KMS-11 (cell line): ENCODE measurements around the gene C10orf95.

Source experiments
- H2AFZ ChIP-seq: fragments of 200-600 bp; sonication (generic); 2 replicates; pipeline ENCODE4 v1.6.1; 2016; ENCODE audit warnings: antibody characterized with exemption, mixed run types, low read depth
- H3K27ac ChIP-seq: fragments of 200-600 bp; sonication (generic); 2 replicates; pipeline ENCODE4 v1.6.1; 2016; ENCODE audit warnings: mild to moderate bottlenecking, mixed run types
- H3K27me3 ChIP-seq: fragments of 200-600 bp; sonication (generic); 2 replicates; pipeline ENCODE4 v1.6.1; 2017; ENCODE audit warnings: mild to moderate bottlenecking, low read depth, mixed run types, moderate library complexity; ENCODE audit not compliant: insufficient read depth
- H3K36me3 ChIP-seq: fragments of 200-600 bp; sonication (generic); 2 replicates; pipeline ENCODE4 v1.6.1; 2017; ENCODE audit warnings: mild to moderate bottlenecking, mixed run types; ENCODE audit not compliant: insufficient read depth
- H3K4me1 ChIP-seq: fragments of 200-600 bp; sonication (generic); 2 replicates; pipeline ENCODE4 v1.6.1; 2016; ENCODE audit warnings: mild to moderate bottlenecking, low read depth, mixed run types; ENCODE audit not compliant: poor library complexity, severe bottlenecking
- H3K4me2 ChIP-seq: fragments of 200-600 bp; sonication (generic); 2 replicates; pipeline ENCODE4 v1.7.0; 2016; ENCODE audit warnings: mild to moderate bottlenecking, mixed run types
- H3K4me3 ChIP-seq: fragments of 200-600 bp; sonication (generic); IDR thresholded peaks from 2 replicates; pipeline ENCODE4 v1.6.1; 2017; ENCODE audit warnings: low read depth, low read length, mixed read lengths; ENCODE audit not compliant: insufficient read depth
- H3K79me2 ChIP-seq: fragments of 200-600 bp; sonication (generic); 2 replicates; pipeline ENCODE4 v1.6.1; 2016; ENCODE audit warnings: low read depth, mixed run types; ENCODE audit not compliant: insufficient read depth
- H3K9ac ChIP-seq: fragments of 200-600 bp; sonication (generic); 2 replicates; pipeline ENCODE4 v1.6.1; 2016; ENCODE audit warnings: mild to moderate bottlenecking, mixed run types
- H4K20me1 ChIP-seq: fragments of 200-600 bp; sonication (generic); 2 replicates; pipeline ENCODE4 v1.6.1; 2016; ENCODE audit warnings: mild to moderate bottlenecking, mixed run types; ENCODE audit not compliant: insufficient read depth
- CTCF ChIP-seq: fragments of 200-600 bp; sonication (generic); conservative IDR thresholded peaks from 2 replicates; pipeline ENCODE4 v1.6.1; 2017; ENCODE audit warnings: low read depth, mild to moderate bottlenecking, antibody characterized with exemption, low read length, moderate library complexity, mixed read lengths

C10orf95 gene

GRCh38 chr10:102432162-102432950 is 19.0 kb downstream of the C10orf95 start, which contains the start of gene CUEDC2:
TSS of gene CUEDC2 (minus strand) at chr10:102432574. CDS start at chr10:102425188, 7,386 bp downstream.
- peak within 1 kb of the TSS; percentile 81 for H3K4me2 ChIP-seq
- peak within 1 kb of the TSS; percentile 32 for H3K4me3 ChIP-seq
- H4K20me1 ChIP-seq, result no peaks in the 10 kb centered on the region
- peak within 1 kb of the TSS; percentile 47 for H3K27ac ChIP-seq
- peaks cover 12% of the 10 kb centered on the region; the same call in 1 of the 2 replicates for H3K27me3 ChIP-seq
- H3K36me3 ChIP-seq, result no peaks in the 10 kb centered on the region
- peak within 1 kb of the TSS; percentile 80 for H3K9ac ChIP-seq
- H3K4me1 ChIP-seq, result peaks cover 15% of the 10 kb centered on the region
- no peak for TF ChIP-seq CTCF
- peak within 1 kb of the TSS; percentile 72 for H2AFZ ChIP-seq
- no peaks in the 10 kb centered on the region; the same call in 1 of the 2 replicates for H3K79me2 ChIP-seq

- no peaks in the 10 kb centered on the region for H3K36me3 ChIP-seq
- H3K4me3 ChIP-seq, result peak overlapping the region; percentile 32
- peak overlapping the region; percentile 81 for H3K4me2 ChIP-seq
- peak overlapping the region; percentile 80 for H3K9ac ChIP-seq
- no peaks in the 10 kb centered on the region; the same call in 1 of the 2 replicates for H3K79me2 ChIP-seq
- peaks cover 12% of the 10 kb centered on the region; the same call in 1 of the 2 replicates for H3K27me3 ChIP-seq
- no peaks in the 10 kb centered on the region for H4K20me1 ChIP-seq
- no peak for TF ChIP-seq CTCF
- H3K27ac ChIP-seq, result peak overlapping the region; percentile 47
- H2AFZ ChIP-seq, result peak overlapping the region; percentile 72
- H3K4me1 ChIP-seq, result peaks cover 15% of the 10 kb centered on the region
These were observed 19.8 kb downstream of the C10orf95 start for GRCh38 chr10:102431452-102432124.

- Histone ChIP-seq H3K27ac (no peak overlapping the region), H3K36me3 (no peaks in the 10 kb centered on the region), H3K27me3 (peaks cover 6% of the 10 kb centered on the region; the same call in 1 of the 2 replicates), H3K9ac (no peak overlapping the region), H3K4me2 (no peak overlapping the region), H4K20me1 (no peaks in the 10 kb centered on the region), H2AFZ (no peak overlapping the region), H3K4me3 (no peak overlapping the region), H3K4me1 (peaks cover 15% of the 10 kb centered on the region), H3K79me2 (no peaks in the 10 kb centered on the region; the same call in 1 of the 2 replicates)
- no peak for TF ChIP-seq CTCF
These were observed 21.9 kb downstream of the C10orf95 start for GRCh38 chr10:102429468-102429867.

- Histone ChIP-seq H3K4me3 (no peak overlapping the region), H3K4me1 (peaks cover 18% of the 10 kb centered on the region), H3K9ac (no peak overlapping the region), H2AFZ (no peak overlapping the region), H4K20me1 (no peaks in the 10 kb centered on the region), H3K79me2 (no peaks in the 10 kb centered on the region; the same call in 1 of the 2 replicates), H3K27ac (no peak overlapping the region), H3K27me3 (no peaks in the 10 kb centered on the region), H3K36me3 (no peaks in the 10 kb centered on the region), H3K4me2 (no peak overlapping the region)
- no peak for TF ChIP-seq CTCF
These were observed 24.5 kb downstream of the C10orf95 start for GRCh38 chr10:102426803-102427287.
